Activated naive CD4-positive, alpha-beta T cell (primary cell): ENCODE data around the gene ATP5MC3.

Experiments
- DNase-seq, 4 experiments: peaks; one replicate each; lab custom pipeline; 2025; lab: John Stamatoyannopoulos, UW

The ATP5MC3 gene

DNA sequence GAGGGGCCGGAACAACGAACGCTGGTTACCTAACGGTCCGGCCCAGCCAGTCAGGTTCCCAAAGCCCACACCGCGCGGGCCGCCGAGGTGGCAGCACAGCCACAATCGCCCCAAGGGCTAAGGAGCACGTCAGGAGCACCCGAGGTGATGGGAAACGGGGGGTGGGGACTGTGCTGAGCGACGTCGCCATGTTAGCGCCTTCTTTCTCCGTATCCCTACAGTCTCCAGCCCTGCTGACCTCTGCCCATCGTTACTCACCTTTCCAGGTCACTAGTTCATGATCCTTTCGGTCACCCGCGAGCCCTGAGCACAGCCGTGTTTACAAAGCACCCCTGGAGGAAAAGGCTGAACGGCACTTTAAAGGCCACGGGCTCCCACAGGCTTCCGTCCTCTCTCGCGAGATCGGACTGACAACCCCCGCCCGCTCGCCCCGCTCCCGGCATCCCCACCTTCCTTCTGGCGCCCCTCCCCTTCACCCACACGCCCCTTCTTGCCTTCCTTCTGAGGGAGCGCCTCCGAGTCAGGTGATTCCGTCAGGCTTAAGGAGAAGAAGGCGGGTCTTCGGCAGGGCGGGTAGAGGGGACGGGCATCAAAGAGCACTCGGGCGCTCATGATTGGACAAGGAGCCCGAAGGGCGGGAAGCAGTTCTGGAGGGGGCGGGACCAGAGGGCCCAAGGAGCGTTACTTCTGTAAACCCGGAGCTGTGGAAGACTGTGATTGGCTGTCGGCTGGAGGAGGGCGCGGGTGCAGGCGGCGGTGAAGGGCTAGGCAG is 13.5 kb downstream of the ATP5MC3 start, which contains the start of gene ATF2:
Gene ATF2, minus strand, starts transcription at position 412 of the 772 bp plus-strand sequence. CDS start 31,760 bp downstream, outside the sequence.
- peak; percentile 90 to 95 (median 92) for DNase-seq

DNA sequence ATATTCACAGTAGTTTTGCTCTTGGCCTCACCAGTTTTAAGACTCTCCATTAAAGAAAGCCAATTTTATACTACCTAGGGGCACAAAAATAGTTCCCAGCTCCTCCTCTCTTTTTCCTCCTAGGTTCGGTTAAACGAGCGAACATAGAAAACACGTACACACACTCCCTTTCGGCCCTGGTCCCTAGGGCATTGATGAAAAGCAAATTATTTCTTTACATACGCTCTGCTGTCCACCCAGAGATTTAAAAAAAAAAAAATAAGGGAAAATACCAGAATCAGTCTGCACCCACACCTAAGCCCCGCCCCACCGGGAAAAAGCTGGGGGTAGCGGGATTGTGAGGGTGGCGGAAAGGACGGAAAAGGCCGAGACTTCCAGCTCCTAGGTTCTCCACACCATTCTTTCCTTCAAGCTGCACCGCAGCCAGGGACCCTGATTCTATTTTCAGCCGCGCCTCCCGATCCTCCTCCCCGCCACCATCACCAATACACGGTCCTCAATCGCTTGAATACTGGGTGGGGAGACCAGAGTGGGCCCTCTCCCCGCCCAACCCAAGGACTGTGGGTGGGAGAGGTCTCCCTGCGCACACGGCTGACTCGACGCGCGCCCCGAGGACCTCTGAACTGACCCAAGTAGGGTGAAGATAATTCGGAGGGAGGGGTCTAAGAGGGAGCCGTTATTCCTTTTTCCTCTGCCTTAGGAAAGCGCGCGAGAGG is 14.3 kb downstream of the ATP5MC3 start:
- DNase-seq: peak in 1 of 4 experiments; percentile 32

DNA sequence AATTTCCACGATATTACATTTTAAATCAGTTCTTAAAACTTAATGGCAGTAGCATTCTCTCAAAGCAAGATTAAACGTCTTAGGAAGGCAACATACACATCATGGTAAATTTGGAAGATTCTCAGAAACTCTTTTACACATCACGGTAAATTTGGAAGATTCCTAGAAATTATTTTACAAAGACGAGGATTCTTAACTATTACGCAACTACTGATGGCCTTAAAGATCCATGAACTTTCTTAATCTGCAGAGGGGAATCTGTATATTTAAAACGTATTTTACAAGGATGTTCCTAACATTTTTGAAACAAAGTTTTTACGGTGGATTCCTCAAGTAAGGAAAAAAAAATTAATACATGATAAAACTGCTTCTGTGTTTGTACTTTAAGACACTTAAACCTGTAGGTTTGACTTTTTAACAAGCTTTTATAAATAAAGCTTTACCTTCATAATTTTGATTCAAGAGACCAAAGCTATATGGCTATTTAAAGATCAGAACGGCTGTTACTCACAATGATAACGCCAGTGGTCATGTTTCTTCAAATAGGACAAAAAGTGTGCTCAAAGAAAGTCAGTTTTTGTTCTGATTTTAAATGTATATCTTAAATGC is 15.2 kb downstream of the ATP5MC3 start:
- DNase-seq: no peak

DNA sequence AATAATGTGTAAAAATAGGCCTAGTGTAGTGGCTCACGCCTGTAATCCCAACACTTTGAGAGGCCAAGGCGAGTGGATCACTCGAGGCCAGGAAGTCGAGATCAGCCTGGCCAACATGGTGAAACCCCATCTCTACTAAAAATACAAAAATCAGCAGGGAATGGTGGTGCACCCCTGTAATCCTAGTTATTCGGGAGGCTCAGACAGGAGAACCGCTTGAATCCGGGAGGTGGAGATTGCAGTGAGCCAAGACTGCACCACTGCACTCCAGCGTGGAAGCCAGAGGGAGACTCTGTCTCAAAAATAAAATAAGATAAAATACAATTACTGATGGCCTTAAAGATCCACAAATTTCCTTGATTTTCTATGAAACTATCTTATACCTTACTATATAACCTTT is 17.3 kb downstream of the ATP5MC3 start:
- no peak for DNase-seq

GRCh38 chr2:175158894-175159293 is 22.6 kb downstream of the ATP5MC3 start:
- DNase-seq: no peak

DNA sequence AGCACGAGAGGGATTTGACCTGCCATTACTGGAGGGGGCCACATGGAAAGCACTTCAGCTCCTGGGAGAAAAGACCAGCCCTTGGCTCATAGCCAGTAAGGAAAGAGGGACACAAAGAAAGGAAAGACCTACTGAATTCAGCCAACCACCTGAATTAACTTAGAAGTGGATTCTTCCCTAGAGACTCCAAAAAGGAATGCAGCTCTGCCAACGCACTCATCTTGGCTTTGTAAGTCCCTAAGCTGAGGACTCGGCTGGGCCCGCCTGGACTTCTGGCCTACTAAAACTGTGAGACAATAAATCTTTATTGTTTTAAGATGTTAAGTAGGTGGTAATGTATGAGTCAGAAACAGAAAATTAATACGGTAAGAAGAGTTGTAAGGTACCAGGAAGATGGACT is 25.0 kb downstream of the ATP5MC3 start:
- no peak for DNase-seq

DNA sequence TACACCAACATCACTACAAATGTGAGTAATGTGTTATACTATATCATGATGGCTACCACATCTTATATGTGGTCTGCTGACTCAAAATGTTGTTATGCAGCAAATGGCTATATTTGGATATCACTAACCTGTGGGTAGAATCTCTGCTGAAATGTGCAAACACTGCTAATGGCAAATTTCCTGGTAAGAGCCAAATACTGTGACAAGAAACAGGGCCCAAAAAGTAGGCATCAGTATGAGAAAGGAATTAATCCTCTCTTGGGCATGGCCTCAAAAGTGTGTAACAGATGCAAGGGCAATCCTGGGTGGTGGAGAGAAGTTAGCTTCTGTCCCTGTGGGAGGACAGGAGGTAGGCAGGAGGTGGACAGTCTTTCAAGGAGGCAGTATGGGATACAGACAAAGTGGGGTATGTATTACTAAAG is 26.8 kb downstream of the ATP5MC3 start:
- DNase-seq: no peak

DNA sequence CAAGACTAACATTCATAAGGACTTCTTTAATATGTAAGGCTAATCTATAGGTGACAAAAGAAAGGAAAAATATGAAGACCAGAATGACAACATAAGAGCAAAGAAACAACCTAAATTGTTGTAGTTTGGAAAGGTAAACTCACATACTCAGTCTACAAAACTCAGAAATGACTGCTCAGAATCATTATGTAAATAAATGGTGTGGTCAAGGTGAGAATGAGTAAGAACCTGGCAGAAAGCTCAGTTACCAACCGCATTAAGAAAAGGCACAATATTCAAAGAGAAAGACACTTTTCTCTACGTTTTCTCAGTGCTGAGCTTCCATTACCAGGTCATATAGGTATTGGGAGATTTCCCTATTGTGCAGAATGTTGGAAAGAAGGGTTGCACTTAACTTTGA is 29.3 kb downstream of the ATP5MC3 start:
- no peak for DNase-seq

GRCh38 chr2:175151791-175152190 is 29.7 kb downstream of the ATP5MC3 start:
- DNase-seq: no peak

DNA sequence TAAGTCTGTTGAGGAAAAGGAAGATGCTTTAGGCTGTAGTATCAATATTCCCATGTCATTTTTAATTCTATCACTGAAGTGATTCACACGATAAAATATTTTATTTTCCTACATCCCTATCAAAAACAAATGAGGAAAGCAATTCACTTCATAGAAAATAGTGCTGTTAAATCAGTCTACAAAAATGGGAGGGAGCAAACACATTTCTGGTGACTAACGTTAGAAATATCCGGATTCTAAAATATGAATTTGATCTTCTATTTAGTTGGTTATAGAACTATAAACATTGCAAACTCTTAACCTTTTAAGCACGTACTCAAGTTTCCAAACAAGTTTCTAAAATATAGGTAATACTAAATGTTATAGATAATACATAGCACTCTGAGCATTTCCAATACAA is 34.3 kb downstream of the ATP5MC3 start:
- no peak for DNase-seq

DNA sequence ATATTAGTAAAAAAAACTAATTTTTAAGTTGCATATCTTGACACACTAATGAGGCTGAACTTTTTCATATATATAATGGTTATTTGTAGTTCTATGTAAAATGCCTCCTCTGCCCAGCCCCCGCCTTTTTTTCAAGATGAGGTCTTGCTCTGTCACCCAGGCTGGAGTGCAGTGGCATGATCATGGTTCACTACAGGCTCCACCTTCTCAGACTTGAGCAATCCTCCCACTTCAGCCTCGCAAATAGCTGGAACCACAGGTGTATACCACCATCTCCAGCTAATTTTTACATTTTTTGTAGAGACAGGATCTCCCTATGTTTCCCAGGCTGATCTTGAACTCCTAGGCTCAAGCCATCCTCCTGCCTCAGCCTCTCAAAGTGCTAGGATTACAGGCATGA is 37.8 kb downstream of the ATP5MC3 start:
- DNase-seq: no peak

DNA sequence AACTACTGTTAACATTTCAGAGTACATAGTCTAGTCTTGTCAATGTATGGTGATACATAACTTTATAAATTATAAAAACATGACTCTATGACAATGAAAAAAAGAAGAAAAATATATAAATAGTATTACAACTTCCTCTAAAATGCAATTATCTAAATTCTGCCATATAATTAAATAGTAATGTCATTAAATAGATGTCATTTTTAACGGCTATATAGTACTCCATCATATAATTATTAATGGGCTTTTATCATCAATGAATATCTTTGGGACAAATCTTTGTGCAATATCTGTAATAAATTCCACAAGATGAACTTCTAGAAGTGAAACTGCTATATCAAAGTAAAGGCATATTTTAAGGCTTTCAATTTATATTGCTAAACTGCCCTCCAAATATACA is 38.3 kb downstream of the ATP5MC3 start:
- no peak for DNase-seq

- DNase-seq: no peak
Measured at GRCh38 chr2:175140332-175140731, 41.2 kb downstream of the ATP5MC3 start.

GRCh38 chr2:175137793-175138192 is 43.7 kb downstream of the ATP5MC3 start:
- no peak for DNase-seq

DNA sequence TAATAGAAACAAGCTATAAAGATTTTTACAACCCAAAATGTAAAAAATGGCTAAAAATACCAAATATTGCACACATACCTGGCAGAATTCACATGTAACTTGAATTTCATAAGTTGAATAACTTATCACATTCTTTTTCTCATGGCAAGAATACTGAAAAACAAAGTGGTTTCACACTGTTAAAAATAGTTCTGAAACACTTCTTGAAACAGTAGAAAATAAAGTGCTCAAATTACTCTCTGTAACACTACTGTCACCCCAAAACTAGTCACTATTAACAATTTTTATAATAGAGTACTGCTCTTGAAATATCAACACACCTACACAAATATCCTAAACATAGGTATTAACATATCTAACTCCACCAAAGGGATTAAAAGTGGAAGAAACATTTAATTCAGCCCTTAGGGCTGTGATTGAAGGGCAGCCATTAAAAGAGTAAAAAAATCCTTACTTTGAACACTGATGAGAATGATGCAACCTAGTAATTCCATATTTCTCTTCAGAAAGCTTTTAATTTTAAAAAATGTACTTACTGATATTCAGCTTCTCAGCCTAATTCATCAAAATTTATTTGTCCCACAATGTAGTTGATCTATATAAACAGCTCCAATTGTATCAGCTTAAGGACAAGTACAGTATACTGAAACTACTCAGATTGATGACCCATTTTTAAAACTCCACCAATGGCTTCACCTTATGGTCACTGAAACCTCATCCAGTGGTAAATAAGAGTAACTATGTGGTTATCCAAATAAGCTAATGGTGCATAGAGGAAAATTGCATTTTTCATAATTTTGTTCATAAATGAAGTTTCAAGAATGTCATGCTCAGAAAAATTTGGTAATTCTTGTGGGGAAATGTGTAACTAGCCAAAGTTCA is 44.9 kb downstream of the ATP5MC3 start:
- DNase-seq: no peak

DNA sequence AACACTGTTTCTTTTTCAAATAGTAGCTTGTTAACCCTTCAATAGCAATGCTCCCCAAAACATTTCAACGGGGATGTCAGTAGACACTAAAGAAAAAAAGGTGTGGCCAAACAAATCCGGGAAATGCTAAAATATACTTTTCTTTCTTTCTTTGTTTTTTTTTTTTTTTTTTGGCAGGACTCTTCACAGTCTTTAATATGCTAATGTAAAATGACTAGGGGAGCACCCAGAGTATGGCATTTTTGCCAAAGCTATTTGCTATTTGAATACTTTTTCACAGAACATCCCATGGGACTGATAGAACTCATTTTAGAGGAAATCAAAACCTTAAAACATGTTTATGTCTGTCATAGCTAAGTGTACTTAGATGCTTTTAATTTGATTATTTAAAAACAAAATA is 45.6 kb downstream of the ATP5MC3 start:
- DNase-seq: no peak

DNA sequence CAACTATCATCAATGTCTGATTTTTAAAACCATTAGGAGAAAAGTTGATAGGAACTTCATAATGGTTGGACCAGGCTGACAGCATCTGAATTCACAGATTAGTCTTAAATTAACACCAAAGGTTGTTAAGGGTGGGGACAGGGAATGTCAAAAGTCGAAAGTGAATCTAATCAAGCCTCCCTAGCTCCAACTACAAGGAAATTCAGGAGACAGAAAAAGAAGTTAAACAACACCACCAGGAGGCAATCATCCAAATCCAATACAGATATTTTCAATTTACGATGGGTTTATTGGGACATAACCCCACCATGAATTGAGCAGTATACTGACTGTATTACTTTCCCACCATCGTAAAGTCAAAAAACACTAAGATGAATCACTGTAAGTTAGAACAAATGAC is 46.3 kb downstream of the ATP5MC3 start:
- DNase-seq: no peak

- DNase-seq: no peak
Measured at GRCh38 chr2:175131252-175131651, 50.3 kb downstream of the ATP5MC3 start.

GRCh38 chr2:175126661-175127060 is 54.8 kb downstream of the ATP5MC3 start:
- no peak for DNase-seq
